GM19239 (cell line): ENCODE measurements around the gene ASB5.

Experiments used
- DNase-seq: peaks from one replicate; pipeline ENCODE4 v3.0.0; 2011; ENCODE audit warnings: low spot score; ENCODE audit not compliant: insufficient read length
- FAIRE-seq: peaks from 2 replicates; lab custom pipeline; 2011; peaks lifted over from hg19 to GRCh38; lab: Jason Lieb, UNC

The ASB5 gene

DNA sequence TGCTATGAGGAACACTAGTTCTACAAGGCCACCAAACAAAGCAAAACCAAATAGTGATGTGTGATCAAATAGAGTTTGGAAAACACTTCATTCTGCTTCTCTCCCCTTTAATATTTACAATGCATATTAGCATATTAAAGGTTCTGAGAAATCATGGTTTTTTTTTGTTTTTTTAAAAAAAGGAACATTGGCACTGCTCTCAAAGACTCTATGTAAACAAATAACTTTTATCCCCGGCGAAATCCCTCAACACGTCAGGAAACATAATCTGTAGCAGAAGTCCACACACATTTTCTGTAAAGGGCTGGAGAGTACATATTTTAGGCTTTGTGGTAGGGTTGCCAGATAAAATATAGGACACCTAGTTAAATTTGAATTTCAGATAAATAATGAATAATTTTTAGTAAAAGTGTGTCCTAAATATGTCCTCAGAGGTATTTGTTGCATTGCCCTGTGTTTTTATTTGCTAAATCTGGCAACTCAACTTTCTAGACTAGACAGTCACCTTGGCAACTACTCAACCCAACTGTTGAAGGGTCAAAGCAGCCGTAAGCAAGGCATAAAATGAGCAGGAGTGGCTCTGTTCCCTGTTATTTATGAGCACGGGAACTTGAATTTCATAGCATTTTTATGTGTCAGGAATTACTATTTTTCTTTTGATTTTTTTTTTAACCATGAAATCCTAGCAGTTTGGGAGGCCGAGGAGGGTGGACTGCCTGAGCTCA lies 82.2 kb downstream of the ASB5 start:
- DNase-seq (no peak), FAIRE-seq (no peak)

GRCh38 chr4:176186067-176186466 lies 83.0 kb downstream of the ASB5 start:
- no peak for FAIRE-seq
- DNase-seq, result no peak

DNA sequence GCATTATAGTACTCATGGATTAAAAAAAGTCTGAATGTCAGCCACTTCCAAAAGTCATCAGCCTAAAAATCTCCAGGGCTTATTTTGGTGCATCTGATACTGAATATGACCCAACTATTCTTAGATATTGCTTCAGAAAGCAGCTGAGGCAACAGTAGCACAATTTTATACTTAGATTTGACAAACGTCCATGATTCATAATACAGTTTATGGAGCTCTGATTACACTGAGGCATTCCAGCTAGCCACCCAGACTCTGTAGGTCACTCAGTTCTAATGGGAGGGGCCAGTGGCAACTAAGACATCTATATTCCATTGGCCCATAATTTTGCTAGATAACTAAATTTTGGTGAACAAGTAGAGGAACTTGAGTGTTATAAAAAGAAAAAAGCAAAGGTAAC lies 84.0 kb downstream of the ASB5 start:
- no peak for FAIRE-seq
- DNase-seq, result no peak
